Measurements from ENCODE around the gene PRKCB. TPM values are rescaled to one million over a fixed set of nuclear protein-coding genes. Genes with fewer than 3 reads are reported as not detected.

The PRKCB gene
- total and polyA plus RNA-seq, 2 donors (not counting 1 experiment from before 2014, with no cell fraction given) = 0.01 TPM; not detected in 1

DNA sequence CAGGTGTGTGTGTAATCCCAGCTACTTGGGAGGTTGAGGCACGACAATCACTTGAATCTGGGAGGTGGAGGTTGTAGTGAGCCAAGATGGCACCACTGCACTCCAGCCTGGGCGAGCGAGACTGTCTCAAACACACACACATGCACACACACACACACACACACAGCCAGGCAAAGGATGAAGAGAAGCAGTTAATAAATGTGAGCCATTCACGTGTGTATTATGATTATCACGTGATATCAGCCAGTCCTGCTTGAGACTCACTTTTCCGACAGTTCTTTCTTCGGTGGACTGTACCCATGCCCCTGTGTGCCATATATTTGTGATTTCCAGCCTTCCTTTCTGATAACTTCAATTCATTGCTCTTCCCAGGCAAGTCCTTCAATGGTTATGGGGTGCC lies 119.3 kb downstream of the PRKCB start:
- Histone ChIP-seq H2AFZ (ENCODE audit: low read length) (no peak overlapping the region), H3K27ac (ENCODE audit: insufficient read depth, low read length) (no peak overlapping the region), H3K79me2 (ENCODE audit: control insufficient read depth, insufficient read depth, low read length) (no peaks in the 10 kb centered on the region), H3K9ac (ENCODE audit: insufficient read depth, low read length) (no peak overlapping the region), H3K4me2 (ENCODE audit: extremely low read depth, insufficient read depth, low read length) (no peak overlapping the region), H3K36me3 (ENCODE audit: control insufficient read depth, insufficient read depth, low read length) (no peaks in the 10 kb centered on the region), H3K4me3 (replicated peaks in 1 of 4; ENCODE audit: control extremely low read depth in 1 of 4, insufficient read depth in 1 of 4, low read depth in 3 of 4, low read length in 4 of 4) (no peak overlapping the region), H3K27me3 (ENCODE audit: control insufficient read depth, insufficient read depth, low read length) (no peaks in the 10 kb centered on the region), H3K9me3 (ENCODE audit: control insufficient read depth, insufficient read depth, low read depth, low read length) (no peaks in the 10 kb centered on the region), H4K20me1 (ENCODE audit: control insufficient read depth, extremely low read depth, insufficient read depth, low read length) (no peaks in the 10 kb centered on the region), H3K4me1 (ENCODE audit: control insufficient read depth, extremely low read depth, insufficient read depth, low read length) (no peaks in the 10 kb centered on the region)
- no peak for DNase-seq (ENCODE audit: low read depth in 2 of 2)
- TF ChIP-seq, protein P1, sequence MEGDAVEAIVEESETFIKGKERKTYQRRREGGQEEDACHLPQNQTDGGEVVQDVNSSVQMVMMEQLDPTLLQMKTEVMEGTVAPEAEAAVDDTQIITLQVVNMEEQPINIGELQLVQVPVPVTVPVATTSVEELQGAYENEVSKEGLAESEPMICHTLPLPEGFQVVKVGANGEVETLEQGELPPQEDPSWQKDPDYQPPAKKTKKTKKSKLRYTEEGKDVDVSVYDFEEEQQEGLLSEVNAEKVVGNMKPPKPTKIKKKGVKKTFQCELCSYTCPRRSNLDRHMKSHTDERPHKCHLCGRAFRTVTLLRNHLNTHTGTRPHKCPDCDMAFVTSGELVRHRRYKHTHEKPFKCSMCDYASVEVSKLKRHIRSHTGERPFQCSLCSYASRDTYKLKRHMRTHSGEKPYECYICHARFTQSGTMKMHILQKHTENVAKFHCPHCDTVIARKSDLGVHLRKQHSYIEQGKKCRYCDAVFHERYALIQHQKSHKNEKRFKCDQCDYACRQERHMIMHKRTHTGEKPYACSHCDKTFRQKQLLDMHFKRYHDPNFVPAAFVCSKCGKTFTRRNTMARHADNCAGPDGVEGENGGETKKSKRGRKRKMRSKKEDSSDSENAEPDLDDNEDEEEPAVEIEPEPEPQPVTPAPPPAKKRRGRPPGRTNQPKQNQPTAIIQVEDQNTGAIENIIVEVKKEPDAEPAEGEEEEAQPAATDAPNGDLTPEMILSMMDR (conservative IDR thresholded peaks at IDR 0.05 in 1 of 2, IDR thresholded peaks at IDR 0.05 in 1 of 2; ENCODE audit: low read depth in 1 of 2, low read length in 2 of 2) = no peak
- no peak for TF ChIP-seq EZH2 (IDR thresholded peaks at IDR 0.05; ENCODE audit: low read length, missing control alignments)

DNA sequence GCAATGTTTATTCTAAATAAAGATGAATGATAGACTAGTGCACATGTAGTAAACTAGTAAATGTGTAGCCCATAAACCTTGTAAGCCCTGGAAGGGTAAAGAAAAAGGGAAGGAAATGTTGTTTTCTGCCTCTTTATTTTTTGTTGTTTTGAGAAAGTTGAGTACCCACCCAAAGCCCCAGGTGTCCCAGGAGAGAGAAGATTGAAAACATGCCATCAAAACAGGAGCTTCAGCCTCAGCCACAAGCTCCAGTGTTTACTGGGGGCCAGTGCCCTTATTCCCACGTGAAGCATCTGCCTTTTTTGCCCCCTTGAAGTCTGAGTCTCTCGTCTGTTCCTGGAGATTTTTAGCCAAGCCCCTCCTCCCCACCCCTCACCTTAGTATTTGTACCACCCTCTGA lies 121.5 kb downstream of the PRKCB start:
- H3K4me3 ChIP-seq (replicated peaks in 1 of 4; ENCODE audit: control extremely low read depth in 1 of 4, insufficient read depth in 1 of 4, low read depth in 3 of 4, low read length in 4 of 4) = no peak overlapping the region
- no peak overlapping the region for H3K9ac ChIP-seq (ENCODE audit: insufficient read depth, low read length)
- H3K79me2 ChIP-seq (ENCODE audit: control insufficient read depth, insufficient read depth, low read length) = no peaks in the 10 kb centered on the region
- H4K20me1 ChIP-seq (ENCODE audit: control insufficient read depth, extremely low read depth, insufficient read depth, low read length) = no peaks in the 10 kb centered on the region
- H2AFZ ChIP-seq (ENCODE audit: low read length) = no peak overlapping the region
- no peak overlapping the region for H3K4me2 ChIP-seq (ENCODE audit: extremely low read depth, insufficient read depth, low read length)
- H3K9me3 ChIP-seq (ENCODE audit: control insufficient read depth, insufficient read depth, low read depth, low read length) = no peaks in the 10 kb centered on the region
- no peak for TF ChIP-seq EZH2 (IDR thresholded peaks at IDR 0.05; ENCODE audit: low read length, missing control alignments)
- TF ChIP-seq, protein P1 (conservative IDR thresholded peaks at IDR 0.05 in 1 of 2, IDR thresholded peaks at IDR 0.05 in 1 of 2; ENCODE audit: low read depth in 1 of 2, low read length in 2 of 2) = no peak
- H3K4me1 ChIP-seq (ENCODE audit: control insufficient read depth, extremely low read depth, insufficient read depth, low read length) = no peaks in the 10 kb centered on the region
- H3K36me3 ChIP-seq (ENCODE audit: control insufficient read depth, insufficient read depth, low read length) = no peaks in the 10 kb centered on the region
- no peak for DNase-seq (ENCODE audit: low read depth in 2 of 2)
- H3K27me3 ChIP-seq (ENCODE audit: control insufficient read depth, insufficient read depth, low read length) = no peaks in the 10 kb centered on the region
- no peak overlapping the region for H3K27ac ChIP-seq (ENCODE audit: insufficient read depth, low read length)

DNA sequence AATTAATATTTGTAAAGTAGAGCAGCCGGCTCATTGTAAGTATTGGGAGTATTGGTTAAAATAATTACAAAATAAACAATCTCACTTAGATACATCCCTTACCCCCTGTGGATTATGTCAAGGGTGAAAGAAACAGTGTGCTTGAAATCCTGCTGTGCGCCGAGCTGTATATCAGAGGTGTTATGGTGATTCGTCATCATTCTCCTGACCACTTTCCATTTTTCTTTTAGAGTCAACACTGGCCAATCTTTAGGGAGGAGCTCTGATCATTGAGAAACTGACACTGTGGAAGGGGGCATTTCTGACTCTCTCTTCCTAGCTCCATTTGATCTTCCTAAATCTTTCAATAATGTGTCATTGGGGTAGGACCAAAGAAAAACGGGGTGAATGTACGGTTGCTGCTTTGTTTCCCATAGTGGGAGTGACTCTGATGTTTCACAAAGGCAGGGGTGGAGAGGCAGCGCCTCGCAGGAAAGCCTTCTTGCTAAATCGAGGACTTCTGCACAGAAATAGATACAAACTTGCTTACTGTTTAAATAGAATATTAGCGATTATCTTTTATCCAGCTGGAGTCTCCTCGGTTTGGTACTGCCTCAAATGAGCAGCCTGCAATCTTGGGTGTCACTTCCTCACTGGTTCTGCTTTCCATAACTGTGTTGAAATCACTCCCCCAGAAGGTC lies 123.4 kb downstream of the PRKCB start:
- no peak for DNase-seq (ENCODE audit: low read depth in 2 of 2)
- no peak overlapping the region for H3K4me2 ChIP-seq (ENCODE audit: extremely low read depth, insufficient read depth, low read length)
- no peaks in the 10 kb centered on the region for H3K36me3 ChIP-seq (ENCODE audit: control insufficient read depth, insufficient read depth, low read length)
- H3K27ac ChIP-seq (ENCODE audit: insufficient read depth, low read length) = no peak overlapping the region
- H3K79me2 ChIP-seq (ENCODE audit: control insufficient read depth, insufficient read depth, low read length) = no peaks in the 10 kb centered on the region
- no peaks in the 10 kb centered on the region for H3K4me1 ChIP-seq (ENCODE audit: control insufficient read depth, extremely low read depth, insufficient read depth, low read length)
- no peak overlapping the region for H3K9ac ChIP-seq (ENCODE audit: insufficient read depth, low read length)
- H2AFZ ChIP-seq (ENCODE audit: low read length) = no peak overlapping the region
- no peaks in the 10 kb centered on the region for H3K9me3 ChIP-seq (ENCODE audit: control insufficient read depth, insufficient read depth, low read depth, low read length)
- no peaks in the 10 kb centered on the region for H4K20me1 ChIP-seq (ENCODE audit: control insufficient read depth, extremely low read depth, insufficient read depth, low read length)
- TF ChIP-seq, protein P1 (conservative IDR thresholded peaks at IDR 0.05 in 1 of 2, IDR thresholded peaks at IDR 0.05 in 1 of 2; ENCODE audit: low read depth in 1 of 2, low read length in 2 of 2) = no peak
- TF ChIP-seq EZH2 (IDR thresholded peaks at IDR 0.05; ENCODE audit: low read length, missing control alignments) = no peak
- H3K4me3 ChIP-seq (replicated peaks in 1 of 4; ENCODE audit: control extremely low read depth in 1 of 4, insufficient read depth in 1 of 4, low read depth in 3 of 4, low read length in 4 of 4) = no peak overlapping the region
- H3K27me3 ChIP-seq (ENCODE audit: control insufficient read depth, insufficient read depth, low read length) = no peaks in the 10 kb centered on the region
